HepG2 (cell line): ENCODE data around the gene PSME3IP1. TPM values are rescaled to one million over a fixed set of nuclear protein-coding genes. Genes with fewer than 3 reads are reported as not detected.
A peak's percentile ranks its signal among the peaks of the same experiment; 100 is the strongest.

Experiments used
- CHD4 ChIP-seq: fragments of 200-600 bp; sonication (generic); IDR thresholded peaks from 2 replicates; pipeline ENCODE4 v1.7.0; 2017; ENCODE audit warnings: mild to moderate bottlenecking, low read length, borderline replicate concordance
- CREB1 ChIP-seq, 2 experiments: fragments of 450-650 bp in 1 of 2; IDR thresholded peaks; 2 replicates each; pipeline ENCODE4 v1.6.1; 2016 to 2017; ENCODE audit warnings: control low read depth in 1 of 2, mild to moderate bottlenecking in 1 of 2, missing compliant biosample characterization in 1 of 2, missing genetic modification characterization in 1 of 2
- GABPB1 ChIP-seq: IDR thresholded peaks from 2 replicates; pipeline ENCODE4 v1.6.1; 2016; ENCODE audit warnings: mild to moderate bottlenecking, missing genetic modification reagents, moderate library complexity, missing compliant biosample characterization
- HES4 ChIP-seq: sonication (generic); formaldehyde crosslinking; IDR thresholded peaks from 2 replicates; pipeline ENCODE4 v1.9.0; 2021; ENCODE audit warnings: mild to moderate bottlenecking, missing genetic modification reagents, borderline replicate concordance
- HNRNPK ChIP-seq: fragments of 200-400 bp; formaldehyde crosslinking; IDR thresholded peaks from 2 replicates; pipeline ENCODE4 v1.6.1; 2018; ENCODE audit warnings: low read length, low read depth, moderate library complexity, mild to moderate bottlenecking; ENCODE audit not compliant: poor library complexity, severe bottlenecking
- KAT2B ChIP-seq: fragments of 150-350 bp; IDR thresholded peaks from 2 replicates; pipeline ENCODE4 v1.6.1; 2014; ENCODE audit warnings: low read depth, low read length, borderline replicate concordance
- MED1 ChIP-seq: sonication (generic); formaldehyde crosslinking; IDR thresholded peaks from 2 replicates; pipeline ENCODE4 v1.4.0; 2020; ENCODE audit warnings: missing genetic modification reagents
- MED8 ChIP-seq: sonication (generic); formaldehyde crosslinking; IDR thresholded peaks from 2 replicates; pipeline ENCODE4 v1.8.1; 2023; ENCODE audit warnings: mild to moderate bottlenecking, missing genetic modification reagents; ENCODE audit not compliant: insufficient replicate concordance
- NCOA2 ChIP-seq: sonication (generic); formaldehyde crosslinking; IDR thresholded peaks from 2 replicates; pipeline ENCODE4 v1.8.0; 2022; ENCODE audit warnings: inconsistent platforms
- PAXIP1 ChIP-seq: sonication (generic); formaldehyde crosslinking; conservative IDR thresholded peaks from 2 replicates; pipeline ENCODE4 v1.4.0; 2020; ENCODE audit warnings: mild to moderate bottlenecking, missing genetic modification reagents, moderate library complexity
- RAD21 ChIP-seq: fragments of 450-650 bp; formaldehyde crosslinking; IDR thresholded peaks from 2 replicates; pipeline ENCODE4 v1.5.0; 2020; ENCODE audit warnings: mild to moderate bottlenecking
- WIZ ChIP-seq: sonication (generic); formaldehyde crosslinking; IDR thresholded peaks from 2 replicates; pipeline ENCODE4 v1.5.1; 2020; ENCODE audit warnings: mild to moderate bottlenecking, missing genetic modification reagents
- ZNF138 ChIP-seq: sonication (generic); formaldehyde crosslinking; IDR thresholded peaks from 2 replicates; pipeline ENCODE4 v1.5.0; 2020; ENCODE audit warnings: mild to moderate bottlenecking, low read depth, missing genetic modification reagents
- ZNF207 ChIP-seq: fragments of 450-650 bp; IDR thresholded peaks from 2 replicates; pipeline ENCODE4 v1.6.1; 2016; ENCODE audit warnings: antibody characterized with exemption, borderline replicate concordance
- ZNF343 ChIP-seq: sonication (generic); formaldehyde crosslinking; IDR thresholded peaks from 2 replicates; pipeline ENCODE4 v1.4.0; 2020; ENCODE audit warnings: mild to moderate bottlenecking, missing genetic modification reagents
- ZNF362 ChIP-seq: sonication (generic); formaldehyde crosslinking; IDR thresholded peaks from 2 replicates; pipeline ENCODE4 v1.4.0; 2020; ENCODE audit warnings: missing genetic modification reagents, mild to moderate bottlenecking, borderline replicate concordance
- ZNF556 ChIP-seq: sonication (generic); formaldehyde crosslinking; IDR thresholded peaks from 2 replicates; pipeline ENCODE4 v1.4.0; 2020; ENCODE audit warnings: mild to moderate bottlenecking, missing genetic modification reagents, borderline replicate concordance
- ZNF878 ChIP-seq: sonication (generic); formaldehyde crosslinking; IDR thresholded peaks from 2 replicates; pipeline ENCODE4 v1.8.1; 2023; ENCODE audit warnings: mild to moderate bottlenecking, missing genetic modification reagents, moderate library complexity
- polyA plus RNA-seq, 8 experiments: library from polyadenylated mRNA; depleted of rRNA in 3 of 8; stranded (reverse) in 7 of 8; unstranded in 1 of 8; fragments of >200 nt; fragmentation: Illumina TruSeq in 4 of 8; extraction: Trizol in 4 of 8; gene quantifications; 2 replicates each; pipeline versions ENCODE4 v1.2.1 to v1.2.3, GENCODE V29; 2011 to 2016; ENCODE audit warnings: low read depth in 4 of 8, missing spikeins in 1 of 8, mixed read lengths in 1 of 8; ENCODE audit not compliant: insufficient read depth in 1 of 8
- total RNA-seq, 5 experiments: library from RNA; depleted of rRNA; stranded (reverse); fragments of >200 nt; fragmentation: Illumina TruSeq; extraction: Trizol; gene quantifications; 2 replicates each; pipeline ENCODE4 v1.2.3, GENCODE V29; 2016; ENCODE audit warnings: low read depth in 1 of 5
- TF ChIP-seq, protein P1 (sequence below): sonication (generic); formaldehyde crosslinking; IDR thresholded peaks from 2 replicates; pipeline ENCODE4 v1.8.0; 2022; ENCODE audit warnings: missing genetic modification reagents, mild to moderate bottlenecking, inconsistent platforms, borderline replicate concordance
- TF ChIP-seq, protein P2 (sequence below): sonication (generic); formaldehyde crosslinking; IDR thresholded peaks from 2 replicates; pipeline ENCODE4 v1.4.0; 2020; ENCODE audit warnings: missing genetic modification reagents, borderline replicate concordance

The PSME3IP1 gene
- total and polyA plus RNA-seq, 2 of the 13 experiments (the other 11 are each of a cell fraction or from before 2014, with no cell fraction given): 90.8 to 99.8 TPM

GRCh38 chr16:57156351-57156703 lies 29.5 kb downstream of the PSME3IP1 start (continued):
- peak; percentile 83 for TF ChIP-seq NCOA2 (CRISPR knock-in tag)
- TF ChIP-seq, protein P1, sequence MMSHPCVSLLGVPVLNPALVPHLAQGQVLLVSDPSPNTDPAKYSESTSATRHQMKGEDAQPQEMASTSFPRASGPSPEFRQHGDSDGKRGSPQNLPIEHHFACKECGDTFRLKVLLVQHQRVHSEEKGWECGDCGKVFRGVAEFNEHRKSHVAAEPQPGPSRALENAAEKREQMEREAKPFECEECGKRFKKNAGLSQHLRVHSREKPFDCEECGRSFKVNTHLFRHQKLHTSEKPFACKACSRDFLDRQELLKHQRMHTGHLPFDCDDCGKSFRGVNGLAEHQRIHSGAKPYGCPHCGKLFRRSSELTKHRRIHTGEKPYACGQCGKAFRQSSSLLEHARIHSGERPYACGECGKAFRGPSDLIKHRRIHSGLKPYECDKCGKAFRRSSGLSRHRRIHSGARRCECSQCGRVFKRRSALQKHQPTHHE (CRISPR knock-in tag): no peak
- no peak for TF ChIP-seq ZNF207
- no peak for TF ChIP-seq HNRNPK
- TF ChIP-seq WIZ (CRISPR knock-in tag): no peak
- TF ChIP-seq ZNF878 (CRISPR knock-in tag): no peak
- TF ChIP-seq ZNF362 (CRISPR knock-in tag): no peak
- no peak for TF ChIP-seq MED8 (CRISPR knock-in tag)
- TF ChIP-seq PAXIP1 (CRISPR knock-in tag): peak; percentile 88
- TF ChIP-seq HES4 (CRISPR knock-in tag): no peak
- TF ChIP-seq GABPB1: 0 out of 2 replicates have a peak, but pooled peaks have one; percentile 22
- no peak for TF ChIP-seq ZNF343 (CRISPR knock-in tag)
- TF ChIP-seq ZNF556 (CRISPR knock-in tag): no peak
- peak; percentile 64; the same call in 1 of the 2 replicates for TF ChIP-seq MED1 (CRISPR knock-in tag)
- no peak for TF ChIP-seq ZNF138
- no peak for TF ChIP-seq CREB1 (IDR thresholded peaks at IDR 0.05)
- no peak; the same call in 1 of the 2 replicates for TF ChIP-seq CREB1 (CRISPR knock-in tag; IDR thresholded peaks at IDR 0.05)
- no peak for TF ChIP-seq RAD21 (CRISPR knock-in tag)
- TF ChIP-seq, protein P2, sequence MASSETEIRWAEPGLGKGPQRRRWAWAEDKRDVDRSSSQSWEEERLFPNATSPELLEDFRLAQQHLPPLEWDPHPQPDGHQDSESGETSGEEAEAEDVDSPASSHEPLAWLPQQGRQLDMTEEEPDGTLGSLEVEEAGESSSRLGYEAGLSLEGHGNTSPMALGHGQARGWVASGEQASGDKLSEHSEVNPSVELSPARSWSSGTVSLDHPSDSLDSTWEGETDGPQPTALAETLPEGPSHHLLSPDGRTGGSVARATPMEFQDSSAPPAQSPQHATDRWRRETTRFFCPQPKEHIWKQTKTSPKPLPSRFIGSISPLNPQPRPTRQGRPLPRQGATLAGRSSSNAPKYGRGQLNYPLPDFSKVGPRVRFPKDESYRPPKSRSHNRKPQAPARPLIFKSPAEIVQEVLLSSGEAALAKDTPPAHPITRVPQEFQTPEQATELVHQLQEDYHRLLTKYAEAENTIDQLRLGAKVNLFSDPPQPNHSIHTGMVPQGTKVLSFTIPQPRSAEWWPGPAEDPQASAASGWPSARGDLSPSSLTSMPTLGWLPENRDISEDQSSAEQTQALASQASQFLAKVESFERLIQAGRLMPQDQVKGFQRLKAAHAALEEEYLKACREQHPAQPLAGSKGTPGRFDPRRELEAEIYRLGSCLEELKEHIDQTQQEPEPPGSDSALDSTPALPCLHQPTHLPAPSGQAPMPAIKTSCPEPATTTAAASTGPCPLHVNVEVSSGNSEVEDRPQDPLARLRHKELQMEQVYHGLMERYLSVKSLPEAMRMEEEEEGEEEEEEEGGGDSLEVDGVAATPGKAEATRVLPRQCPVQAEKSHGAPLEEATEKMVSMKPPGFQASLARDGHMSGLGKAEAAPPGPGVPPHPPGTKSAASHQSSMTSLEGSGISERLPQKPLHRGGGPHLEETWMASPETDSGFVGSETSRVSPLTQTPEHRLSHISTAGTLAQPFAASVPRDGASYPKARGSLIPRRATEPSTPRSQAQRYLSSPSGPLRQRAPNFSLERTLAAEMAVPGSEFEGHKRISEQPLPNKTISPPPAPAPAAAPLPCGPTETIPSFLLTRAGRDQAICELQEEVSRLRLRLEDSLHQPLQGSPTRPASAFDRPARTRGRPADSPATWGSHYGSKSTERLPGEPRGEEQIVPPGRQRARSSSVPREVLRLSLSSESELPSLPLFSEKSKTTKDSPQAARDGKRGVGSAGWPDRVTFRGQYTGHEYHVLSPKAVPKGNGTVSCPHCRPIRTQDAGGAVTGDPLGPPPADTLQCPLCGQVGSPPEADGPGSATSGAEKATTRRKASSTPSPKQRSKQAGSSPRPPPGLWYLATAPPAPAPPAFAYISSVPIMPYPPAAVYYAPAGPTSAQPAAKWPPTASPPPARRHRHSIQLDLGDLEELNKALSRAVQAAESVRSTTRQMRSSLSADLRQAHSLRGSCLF (CRISPR knock-in tag): no peak
- TF ChIP-seq CHD4: no peak
- no peak for TF ChIP-seq KAT2B
